Lower leg skin (tissue), 3 donors: Measurements from ENCODE around the gene CFAP97D2.

ENCODE experiments used
- CTCF ChIP-seq, 3 donors: fragments of 450-650 bp; IDR thresholded peaks; one replicate each; pipeline ENCODE4 v1.5.1; 2016; ENCODE audit warnings: antibody characterized with exemption in 3 of 3, mild to moderate bottlenecking in 3 of 3, moderate library complexity in 2 of 3
- POLR2A ChIP-seq, 2 donors: fragments of 450-650 bp; IDR thresholded peaks; one replicate each; pipeline ENCODE4 v1.6.1; 2016 to 2017; ENCODE audit warnings: antibody characterized with exemption in 2 of 2, mild to moderate bottlenecking in 1 of 2, moderate library complexity in 1 of 2

GRCh38 chr13:114142640-114143490 lies 36.2 kb upstream of the CFAP97D2 start:
- TF ChIP-seq CTCF (IDR thresholded peaks at IDR 0.05) (no peak), POLR2A (IDR thresholded peaks at IDR 0.05) (no peak)
